ENCODE data around the gene MARK1.

MARK1 gene

GRCh38 chr1:220692436-220693228, 164.7 kb downstream of the MARK1 start:
- no peak for DNase-seq

- no peak for DNase-seq
These were observed 167.0 kb downstream of the MARK1 start for GRCh38 chr1:220694866-220695382.

- DNase-seq: no peak
These were observed 167.5 kb downstream of the MARK1 start for GRCh38 chr1:220695426-220695825.

- DNase-seq: no peak
These were observed 168.4 kb downstream of the MARK1 start for GRCh38 chr1:220696226-220696862.

- no peak for DNase-seq
These were observed 168.9 kb downstream of the MARK1 start for GRCh38 chr1:220696863-220697231.

- no peak for DNase-seq
These were observed 169.4 kb downstream of the MARK1 start for GRCh38 chr1:220697326-220697725.

- DNase-seq: no peak
These were observed 170.7 kb downstream of the MARK1 start for GRCh38 chr1:220698607-220699016.

- no peak for DNase-seq
These were observed 171.1 kb downstream of the MARK1 start for GRCh38 chr1:220699044-220699443.

- no peak for DNase-seq
These were observed 172.7 kb downstream of the MARK1 start for GRCh38 chr1:220700556-220701179.

GRCh38 chr1:220701974-220702373, 174.0 kb downstream of the MARK1 start:
- no peak for DNase-seq

- DNase-seq: no peak
These were observed 174.9 kb downstream of the MARK1 start for GRCh38 chr1:220702733-220703270.

- DNase-seq: no peak
These were observed 175.4 kb downstream of the MARK1 start for GRCh38 chr1:220703305-220703704.

- no peak for DNase-seq
These were observed 177.8 kb downstream of the MARK1 start for GRCh38 chr1:220705782-220706181.

GRCh38 chr1:220706480-220706879, 178.5 kb downstream of the MARK1 start:
- no peak for DNase-seq

- DNase-seq: no peak
These were observed 179.2 kb downstream of the MARK1 start for GRCh38 chr1:220707160-220707559.

- DNase-seq: no peak
These were observed 180.3 kb downstream of the MARK1 start for GRCh38 chr1:220708244-220708643.

GRCh38 chr1:220708936-220709801, 181.2 kb downstream of the MARK1 start:
- DNase-seq: no peak

GRCh38 chr1:220710333-220710732, 182.4 kb downstream of the MARK1 start:
- DNase-seq: no peak

GRCh38 chr1:220711056-220711809, 183.3 kb downstream of the MARK1 start:
- DNase-seq: no peak
